Mammary epithelial cell (primary cell): ENCODE data around the gene TENM3.

Source experiments
- CTCF ChIP-seq, 2 donors: IDR thresholded peaks in 1 of 2; conservative IDR thresholded peaks in 1 of 2; 2 replicates each; pipeline ENCODE4 v1.5.1; 2011 to 2012; ENCODE audit warnings: inconsistent platforms in 2 of 2, low read length in 2 of 2, mild to moderate bottlenecking in 2 of 2, control low read depth in 1 of 2, low read depth in 1 of 2; ENCODE audit not compliant: insufficient read depth in 1 of 2; ENCODE audit errors: extremely low read depth in 1 of 2
- EZH2 ChIP-seq: IDR thresholded peaks from 2 replicates; pipeline ENCODE4 v1.6.1; 2012; ENCODE audit warnings: low read length, inconsistent platforms, borderline replicate concordance

DNA sequence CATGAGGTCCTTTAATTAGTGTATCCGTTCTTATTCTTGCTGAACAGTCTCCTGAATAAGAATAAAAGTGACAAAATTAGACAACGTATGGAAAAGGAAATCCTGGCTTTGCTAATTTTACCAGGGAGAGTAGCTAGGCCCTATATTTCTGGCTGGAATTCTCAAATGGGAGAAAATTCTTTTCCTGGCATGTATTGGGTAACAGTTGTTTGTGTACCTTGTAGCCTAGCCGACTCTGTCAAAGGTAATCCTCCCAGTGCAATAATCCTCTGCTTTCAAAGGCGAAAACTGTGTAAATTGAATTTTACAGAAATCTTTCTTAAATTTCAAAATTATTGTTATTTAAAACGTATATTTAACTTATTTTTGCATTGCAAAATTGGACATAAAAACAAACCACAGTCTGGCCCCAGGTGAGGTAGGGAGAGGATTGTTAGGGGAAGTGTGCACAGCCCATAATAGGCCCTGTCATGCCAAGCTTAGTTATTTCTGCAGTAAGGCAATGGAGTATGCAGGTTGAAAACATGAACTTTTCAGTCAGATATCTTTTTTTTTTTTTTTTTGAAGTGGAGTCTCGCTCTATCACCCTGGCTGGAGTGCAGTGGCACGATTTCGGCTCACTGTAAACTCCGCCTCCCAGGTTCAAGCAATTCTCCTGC is 18.9 kb upstream of the TENM3 start:
- TF ChIP-seq CTCF (conservative IDR thresholded peaks at IDR 0.05 in 1 of 2, IDR thresholded peaks at IDR 0.05 in 1 of 2; ENCODE audit: extremely low read depth in 1 of 2, insufficient read depth in 1 of 2, low read depth in 1 of 2, low read length in 2 of 2) = no peak
- TF ChIP-seq EZH2 = no peak
